Left ventricle myocardium superior (tissue), 1 donor: ENCODE data around the gene BAIAP2. TPM values are rescaled to one million over a fixed set of nuclear protein-coding genes. Genes with fewer than 3 reads are reported as not detected.

Source experiments
- microRNA-seq: library from miRNA; unstranded; fragments of <30 nt; microRNA quantifications from one replicate; pipeline ENCODE4 v1.2.0, GENCODE V29; 2020; ENCODE audit warnings: borderline number of aligned reads
- total RNA-seq: library from RNA; stranded (reverse); fragmentation: NEBNext Ultra II Directional; extraction: Animal tissue kit (Norgen Biotek cat#: 25700); gene quantifications from one replicate; pipeline ENCODE4 v1.2.1, GENCODE V29; 2021
- donor health status: DM: no; HTN: yes; CAD: no; lungs with severe emphysema.

The BAIAP2 gene
- total RNA-seq, 1 donor from 2014 or later = 32.7 TPM

Small RNA genes lying within 50 kb of the gene (microRNA-seq; reads per million reads assigned to microRNA genes)
- 4.9 reads per million for gene MIR1250
- gene MIR3065 = not detected
- gene MIR338 = not detected
- gene MIR657 = not detected

Other genes with a start within 250 kb of the BAIAP2 start
- 19.5 TPM for gene CHMP6, start 43.3 kb upstream of the BAIAP2 start, total RNA-seq
- gene PVALEF, start 130.4 kb downstream of the BAIAP2 start, total RNA-seq = 0.20 TPM
- 14.5 TPM for gene AATK, start 131.1 kb downstream of the BAIAP2 start, total RNA-seq
- 13.6 TPM for gene CEP131, start 187.8 kb downstream of the BAIAP2 start, total RNA-seq
- gene TEPSIN, start 203.9 kb downstream of the BAIAP2 start, total RNA-seq = 13.8 TPM
- 53.7 TPM for gene NDUFAF8, start 204.2 kb downstream of the BAIAP2 start, total RNA-seq